HEK293 (cell line): ENCODE measurements around the gene GCFC2.

ENCODE experiments used
- CTCF ChIA-PET: fragments of 350-600 bp; formaldehyde crosslinking; extraction: SDS; loops from one replicate; lab custom pipeline; 2021; ENCODE audit warnings: antibody characterized with exemption; lab: Yijun Ruan, JAX
- POLR2A ChIA-PET: fragments of 300-600 bp; formaldehyde crosslinking; extraction: SDS; loops from one replicate; lab custom pipeline; 2020; ENCODE audit warnings: antibody characterized with exemption, inconsistent platforms; lab: Yijun Ruan, JAX
- H3K27ac ChIP-seq: fragments of 200-500 bp; sonication (Bioruptor generic); 2 replicates; pipeline ENCODE4 v1.5.1; 2014; ENCODE audit warnings: low read depth, low read length, control low read depth, inconsistent platforms; ENCODE audit errors: extremely low read depth
- H3K36me3 ChIP-seq, 2 experiments: fragments of 200-500 bp in 1 of 2; sonication (Bioruptor generic) in 1 of 2; 1 replicate in 1 of 2; 2 replicates in 1 of 2; pipeline ENCODE4 v1.5.1; 2014 to 2017; ENCODE audit warnings: inconsistent platforms in 2 of 2, low read length in 2 of 2; ENCODE audit not compliant: control insufficient read depth in 2 of 2, insufficient read depth in 1 of 2
- H3K4me1 ChIP-seq: fragments of 200-500 bp; sonication (Bioruptor generic); 2 replicates; pipeline ENCODE4 v1.5.1; 2014; ENCODE audit warnings: mild to moderate bottlenecking, low read length, inconsistent platforms; ENCODE audit not compliant: control insufficient read depth, insufficient read depth
- H3K4me3 ChIP-seq: 2 replicates; pipeline ENCODE4 v1.5.1; 2011; ENCODE audit warnings: low read depth, mild to moderate bottlenecking, control low read depth, low read length, moderate library complexity
- H3K9me3 ChIP-seq: fragments of 200-500 bp; sonication (Bioruptor generic); 2 replicates; pipeline ENCODE4 v1.5.1; 2014; ENCODE audit warnings: low read depth, low read length, inconsistent platforms; ENCODE audit not compliant: control insufficient read depth, insufficient read depth
- GFI1B ChIP-seq: fragments of 450-650 bp; formaldehyde crosslinking; IDR thresholded peaks from 2 replicates; pipeline ENCODE4 v1.5.1; 2016; ENCODE audit warnings: missing biosample characterization, missing genetic modification characterization
- HOXA7 ChIP-seq: sonication (generic); formaldehyde crosslinking; IDR thresholded peaks from 2 replicates; pipeline ENCODE4 v1.8.1; 2022; ENCODE audit warnings: missing genetic modification reagents, borderline replicate concordance
- KLF9 ChIP-seq: fragments of 450-650 bp; formaldehyde crosslinking; IDR thresholded peaks from 2 replicates; pipeline ENCODE4 v1.5.1; 2016; ENCODE audit warnings: missing biosample characterization, missing genetic modification characterization, low read depth
- MZF1 ChIP-seq: fragments of 450-650 bp; formaldehyde crosslinking; IDR thresholded peaks from 2 replicates; pipeline ENCODE4 v1.5.1; 2017; ENCODE audit warnings: missing biosample characterization, missing genetic modification characterization, borderline replicate concordance
- SCRT1 ChIP-seq: fragments of 450-650 bp; formaldehyde crosslinking; IDR thresholded peaks from 2 replicates; pipeline ENCODE4 v1.5.1; 2016; ENCODE audit warnings: missing biosample characterization, missing genetic modification characterization, borderline replicate concordance
- SCRT2 ChIP-seq: fragments of 450-650 bp; formaldehyde crosslinking; IDR thresholded peaks from 2 replicates; pipeline ENCODE4 v1.5.1; 2016; ENCODE audit warnings: missing biosample characterization, missing genetic modification characterization
- SP2 ChIP-seq: fragments of 450-650 bp; formaldehyde crosslinking; IDR thresholded peaks from 2 replicates; pipeline ENCODE4 v1.5.1; 2016; ENCODE audit warnings: missing biosample characterization, missing genetic modification characterization
- TRIM28 ChIP-seq: IDR thresholded peaks from 2 replicates; pipeline ENCODE4 v1.6.1; 2011; ENCODE audit warnings: low read length, control low read depth, borderline replicate concordance
- ZBTB21 ChIP-seq: fragments of 450-650 bp; formaldehyde crosslinking; IDR thresholded peaks from 2 replicates; pipeline ENCODE4 v1.5.1; 2017; ENCODE audit warnings: missing biosample characterization, missing genetic modification characterization
- ZBTB7A ChIP-seq: fragments of 450-650 bp; formaldehyde crosslinking; IDR thresholded peaks from 2 replicates; pipeline ENCODE4 v1.5.1; 2016; ENCODE audit warnings: low read depth, missing biosample characterization, missing genetic modification characterization
- ZFP3 ChIP-seq: fragments of 450-650 bp; formaldehyde crosslinking; IDR thresholded peaks from 2 replicates; pipeline ENCODE4 v1.5.1; 2016; ENCODE audit warnings: low read depth, missing biosample characterization, missing genetic modification characterization
- ZNF121 ChIP-seq: fragments of 450-650 bp; formaldehyde crosslinking; IDR thresholded peaks from 2 replicates; pipeline ENCODE4 v1.5.1; 2016; ENCODE audit warnings: missing biosample characterization, missing genetic modification characterization
- ZNF148 ChIP-seq: fragments of 450-650 bp; formaldehyde crosslinking; IDR thresholded peaks from 2 replicates; pipeline ENCODE4 v1.5.0; 2017; ENCODE audit warnings: missing biosample characterization, missing genetic modification characterization, borderline replicate concordance
- ZNF211 ChIP-seq: fragments of 450-650 bp; formaldehyde crosslinking; IDR thresholded peaks from 2 replicates; pipeline ENCODE4 v1.5.1; 2016; ENCODE audit warnings: low read depth, missing biosample characterization, missing genetic modification characterization
- ZNF311 ChIP-seq: fragments of 450-650 bp; formaldehyde crosslinking; IDR thresholded peaks from 2 replicates; pipeline ENCODE4 v1.5.1; 2017; ENCODE audit warnings: missing biosample characterization, missing genetic modification characterization, borderline replicate concordance
- ZNF366 ChIP-seq: fragments of 450-650 bp; formaldehyde crosslinking; conservative IDR thresholded peaks from 2 replicates; pipeline ENCODE4 v1.5.1; 2016; ENCODE audit warnings: missing biosample characterization, missing genetic modification characterization
- ZNF48 ChIP-seq: fragments of 450-650 bp; formaldehyde crosslinking; IDR thresholded peaks from 2 replicates; pipeline ENCODE4 v1.5.1; 2016; ENCODE audit warnings: missing biosample characterization, missing genetic modification characterization
- ZNF544 ChIP-seq: fragments of 450-650 bp; formaldehyde crosslinking; IDR thresholded peaks from 2 replicates; pipeline ENCODE4 v1.5.0; 2017; ENCODE audit warnings: missing biosample characterization, missing genetic modification characterization
- ZNF580 ChIP-seq: fragments of 450-650 bp; formaldehyde crosslinking; IDR thresholded peaks from 2 replicates; pipeline ENCODE4 v1.5.1; 2016; ENCODE audit warnings: missing biosample characterization, missing genetic modification characterization
- ZNF600 ChIP-seq: fragments of 450-650 bp; formaldehyde crosslinking; IDR thresholded peaks from 2 replicates; pipeline ENCODE4 v1.5.1; 2016; ENCODE audit warnings: missing biosample characterization, missing genetic modification characterization
- ZNF610 ChIP-seq: fragments of 450-650 bp; formaldehyde crosslinking; IDR thresholded peaks from 2 replicates; pipeline ENCODE4 v1.5.1; 2016; ENCODE audit warnings: missing biosample characterization, missing genetic modification characterization, borderline replicate concordance
- ZNF621 ChIP-seq: fragments of 450-650 bp; formaldehyde crosslinking; IDR thresholded peaks from 2 replicates; pipeline ENCODE4 v1.5.1; 2017; ENCODE audit warnings: missing biosample characterization, missing genetic modification characterization
- ZNF645 ChIP-seq: fragments of 450-650 bp; formaldehyde crosslinking; IDR thresholded peaks from 2 replicates; pipeline ENCODE4; 2016; ENCODE audit warnings: missing biosample characterization, missing genetic modification characterization
- ZNF704 ChIP-seq: fragments of 450-650 bp; formaldehyde crosslinking; IDR thresholded peaks from 2 replicates; pipeline ENCODE4 v1.5.1; 2016; ENCODE audit warnings: missing biosample characterization, missing genetic modification characterization
- ZNF707 ChIP-seq: fragments of 450-650 bp; formaldehyde crosslinking; IDR thresholded peaks from 2 replicates; pipeline ENCODE4 v1.5.1; 2016; ENCODE audit warnings: missing biosample characterization, missing genetic modification characterization
- ZNF792 ChIP-seq: fragments of 450-650 bp; formaldehyde crosslinking; IDR thresholded peaks from 2 replicates; pipeline ENCODE4 v1.5.1; 2016; ENCODE audit warnings: missing biosample characterization, missing genetic modification characterization
- ZNF843 ChIP-seq: fragments of 450-650 bp; formaldehyde crosslinking; IDR thresholded peaks from 2 replicates; pipeline ENCODE4 v1.5.1; 2016; ENCODE audit warnings: missing biosample characterization, missing genetic modification characterization
- TF ChIP-seq, protein P1 (sequence below): fragments of 450-650 bp; formaldehyde crosslinking; IDR thresholded peaks from 2 replicates; pipeline ENCODE4 v1.5.1; 2016; ENCODE audit warnings: missing biosample characterization, missing genetic modification characterization

The GCFC2 gene

DNA sequence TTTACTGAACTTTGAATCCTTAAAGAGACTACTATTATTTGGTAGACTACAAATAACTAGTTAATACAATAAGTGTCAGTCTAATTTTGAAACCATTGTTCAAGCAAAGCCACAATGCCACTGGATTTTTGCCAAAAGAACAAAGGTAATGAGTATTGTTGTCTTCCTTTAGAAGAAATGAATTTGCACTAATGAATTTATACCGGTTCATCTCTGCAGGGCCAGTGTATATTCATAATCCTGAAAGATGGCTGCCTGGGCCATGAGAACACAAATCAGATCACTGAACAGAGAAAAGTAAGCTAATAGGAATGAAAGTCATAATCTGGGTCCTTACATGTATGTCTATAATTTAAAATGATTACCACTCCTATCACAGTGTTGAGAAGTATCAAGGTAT is 31.2 kb downstream of the GCFC2 start:
- no peak for TF ChIP-seq ZNF792 (tag by site-specific recombination)
- no peak for TF ChIP-seq ZNF311 (tag by site-specific recombination)
- no peak for TF ChIP-seq ZNF544 (tag by site-specific recombination)
- TF ChIP-seq ZNF580 (tag by site-specific recombination), result no peak
- TF ChIP-seq SCRT2 (tag by site-specific recombination), result no peak
- no peak for TF ChIP-seq ZNF843 (tag by site-specific recombination)
- TF ChIP-seq ZNF48 (tag by site-specific recombination), result no peak
- ChIA-PET POLR2A (no interaction called here), CTCF (interaction anchor here (0.6 to 3.3 kb wide), 4 partner anchors 9 to 39 kb away, joined by 3 to 45 read pairs (median 12); no protein-coding TSS in a partner anchor)
- H3K36me3 ChIP-seq, result peaks cover 12 to 39% of the 10 kb centered on the region in 2 experiments
- H3K4me3 ChIP-seq, result no peak overlapping the region
- no peaks in the 10 kb centered on the region for H3K4me1 ChIP-seq
- H3K9me3 ChIP-seq, result no peaks in the 10 kb centered on the region
- H3K27ac ChIP-seq, result no peak overlapping the region

DNA sequence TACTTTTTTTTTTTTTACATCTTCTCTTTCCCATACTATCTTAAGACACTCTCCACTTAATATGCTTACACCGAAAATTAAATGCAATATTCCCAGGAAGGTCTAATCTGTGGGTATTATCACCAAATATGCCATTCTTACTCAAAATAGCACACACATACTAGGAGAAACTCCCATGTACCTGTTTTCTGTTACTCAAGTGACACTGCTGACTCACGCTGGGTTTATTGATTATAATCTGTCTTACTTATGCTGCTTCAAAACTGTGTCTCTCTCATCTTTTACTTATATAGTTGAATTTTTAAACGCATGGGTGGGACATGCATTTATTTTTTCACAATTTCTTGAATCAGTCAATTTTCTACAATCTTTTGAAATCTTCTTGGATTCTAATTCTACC is 34.3 kb downstream of the GCFC2 start:
- no peaks in the 10 kb centered on the region for H3K9me3 ChIP-seq
- TF ChIP-seq ZNF645 (tag by site-specific recombination) (no peak), KLF9 (tag by site-specific recombination) (no peak), ZNF121 (tag by site-specific recombination) (no peak), ZNF610 (tag by site-specific recombination) (no peak), ZNF148 (no peak), TRIM28 (no peak), ZNF600 (tag by site-specific recombination) (no peak), MZF1 (tag by site-specific recombination) (no peak), HOXA7 (CRISPR knock-in tag) (no peak), GFI1B (tag by site-specific recombination) (no peak), ZNF211 (tag by site-specific recombination) (no peak), ZNF48 (tag by site-specific recombination) (no peak)
- H3K36me3 ChIP-seq, result peaks cover 26 to 56% of the 10 kb centered on the region in 2 experiments
- no peak overlapping the region for H3K4me3 ChIP-seq
- ChIA-PET POLR2A (interaction anchor here (0.7 kb wide), 1 partner anchor 34 kb away, joined by 3 read pairs; the partner anchor contains the start of gene GCFC2), CTCF (interaction anchor here (0.7 to 3.3 kb wide), 21 partner anchors 8 to 723 kb away, joined by 3 to 45 read pairs (median 5); partner anchors contain the start of gene MRPL19)
- H3K27ac ChIP-seq, result no peak overlapping the region
- H3K4me1 ChIP-seq, result no peaks in the 10 kb centered on the region

GRCh38 chr2:75675908-75676307 is 34.8 kb downstream of the GCFC2 start:
- Histone ChIP-seq H3K4me1 (no peaks in the 10 kb centered on the region), H3K36me3 (peaks cover 30 to 56% of the 10 kb centered on the region in 2 experiments), H3K4me3 (no peak overlapping the region), H3K27ac (no peak overlapping the region), H3K9me3 (no peaks in the 10 kb centered on the region)
- ChIA-PET CTCF (interaction anchor here (0.7 to 2.8 kb wide), 8 partner anchors 9 to 723 kb away, joined by 4 to 15 read pairs (median 8); partner anchors contain the start of gene MRPL19), POLR2A (no interaction called here)
- TF ChIP-seq ZNF704 (tag by site-specific recombination) (no peak), SP2 (no peak), ZBTB21 (tag by site-specific recombination) (no peak), SCRT1 (no peak), ZFP3 (no peak), ZNF621 (no peak), ZNF366 (tag by site-specific recombination) (no peak), ZNF707 (tag by site-specific recombination) (no peak), ZBTB7A (tag by site-specific recombination) (no peak)
- TF ChIP-seq, protein P1, sequence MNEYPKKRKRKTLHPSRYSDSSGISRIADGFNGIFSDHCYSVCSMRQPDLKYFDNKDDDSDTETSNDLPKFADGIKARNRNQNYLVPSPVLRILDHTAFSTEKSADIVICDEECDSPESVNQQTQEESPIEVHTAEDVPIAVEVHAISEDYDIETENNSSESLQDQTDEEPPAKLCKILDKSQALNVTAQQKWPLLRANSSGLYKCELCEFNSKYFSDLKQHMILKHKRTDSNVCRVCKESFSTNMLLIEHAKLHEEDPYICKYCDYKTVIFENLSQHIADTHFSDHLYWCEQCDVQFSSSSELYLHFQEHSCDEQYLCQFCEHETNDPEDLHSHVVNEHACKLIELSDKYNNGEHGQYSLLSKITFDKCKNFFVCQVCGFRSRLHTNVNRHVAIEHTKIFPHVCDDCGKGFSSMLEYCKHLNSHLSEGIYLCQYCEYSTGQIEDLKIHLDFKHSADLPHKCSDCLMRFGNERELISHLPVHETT (tag by site-specific recombination), result no peak
